Endothelial cell of umbilical vein (primary cell): ENCODE data around the gene ANO4. TPM values are rescaled to one million over a fixed set of nuclear protein-coding genes. Genes with fewer than 3 reads are reported as not detected.

Experiments
- BruUV-seq: library from RNA; stranded (reverse); fragments of 400-500 nt; replicated peaks from 2 replicates; lab custom pipeline; 2021; lab: Mats Ljungman, UMichigan
- CTCF ChIA-PET: fragments of 300-600, 350-600 bp; sonication (Branson Sonifier 250); formaldehyde crosslinking; loops from one replicate; lab custom pipeline; 2021; ENCODE audit warnings: antibody characterized with exemption, inconsistent platforms; lab: Charles Lee
- POLR2A ChIA-PET: fragments of 300-600, 350-600 bp; sonication (Branson Sonifier 250); formaldehyde crosslinking; loops from one replicate; lab custom pipeline; 2021; ENCODE audit warnings: antibody characterized with exemption, inconsistent platforms; lab: Charles Lee
- DNase-seq: peaks from one replicate; pipeline ENCODE4 v3.0.0-alpha.2; 2011; ENCODE audit warnings: low read depth, low spot score
- FAIRE-seq: peaks from 2 replicates; lab custom pipeline; 2011; peaks lifted over from hg19 to GRCh38; lab: Jason Lieb, UNC
- H2AFZ ChIP-seq: 2 replicates; pipeline ENCODE4 v1.6.0; 2012; ENCODE audit warnings: low read depth, low read length, control low read depth, inconsistent platforms
- H3K27ac ChIP-seq: 2 replicates; pipeline ENCODE4 v1.5.1; 2011; ENCODE audit warnings: low read depth, mild to moderate bottlenecking, control low read depth, low read length, moderate library complexity; ENCODE audit not compliant: insufficient read depth
- H3K27me3 ChIP-seq, 2 experiments: 2 replicates each; pipeline versions ENCODE4 v1.6.0 to v1.6.1; 2011; ENCODE audit warnings: low read length in 2 of 2, mixed read lengths in 1 of 2; ENCODE audit not compliant: control insufficient read depth in 2 of 2, insufficient read depth in 2 of 2
- H3K36me3 ChIP-seq, 2 experiments: 2 replicates in 1 of 2; 3 replicates in 1 of 2; pipeline ENCODE4 v1.5.1; 2011; ENCODE audit warnings: low read length in 2 of 2, mild to moderate bottlenecking in 1 of 2, moderate library complexity in 1 of 2; ENCODE audit not compliant: control insufficient read depth in 2 of 2, insufficient read depth in 2 of 2; ENCODE audit errors: extremely low read depth in 1 of 2
- H3K4me1 ChIP-seq: 3 replicates; pipeline ENCODE4 v1.5.1; 2011; ENCODE audit warnings: mild to moderate bottlenecking, low read length; ENCODE audit not compliant: control insufficient read depth, insufficient read depth; ENCODE audit errors: extremely low read depth
- H3K4me2 ChIP-seq: 2 replicates; pipeline ENCODE4 v1.6.1; 2011; ENCODE audit warnings: low read length, control low read depth, mixed read lengths; ENCODE audit not compliant: insufficient read depth
- H3K4me3 ChIP-seq, 3 experiments: fragments of 200-600 bp in 1 of 3; sonication (generic), shearing (Covaris generic) in 1 of 3; replicated peaks in 1 of 3; 2 replicates each; pipeline ENCODE4 v1.5.1; 2011 to 2016; ENCODE audit warnings: control low read depth in 3 of 3, low read length in 3 of 3, mild to moderate bottlenecking in 2 of 3, inconsistent platforms in 1 of 3, low read depth in 1 of 3, moderate library complexity in 1 of 3; ENCODE audit not compliant: insufficient read depth in 1 of 3
- H3K79me2 ChIP-seq: 2 replicates; pipeline ENCODE4 v1.6.0; 2012; ENCODE audit warnings: low read length, inconsistent platforms; ENCODE audit not compliant: control insufficient read depth, insufficient read depth
- H3K9ac ChIP-seq: replicated peaks from 2 replicates; pipeline ENCODE3; 2011; ENCODE audit warnings: low read length, control low read depth; ENCODE audit not compliant: insufficient read depth; ENCODE audit errors: extremely low read depth
- H3K9me1 ChIP-seq: replicated peaks from 3 replicates; pipeline ENCODE4 v1.6.0; 2011; ENCODE audit warnings: mild to moderate bottlenecking, low read length; ENCODE audit not compliant: control insufficient read depth, insufficient read depth; ENCODE audit errors: extremely low read depth
- H3K9me3 ChIP-seq: replicated peaks from 2 replicates; pipeline ENCODE4 v1.5.1; 2012; ENCODE audit warnings: low read length, inconsistent platforms; ENCODE audit not compliant: control insufficient read depth, insufficient read depth
- H4K20me1 ChIP-seq: replicated peaks from 2 replicates; pipeline ENCODE3; 2011; ENCODE audit warnings: mild to moderate bottlenecking, low read length; ENCODE audit not compliant: control insufficient read depth, insufficient read depth; ENCODE audit errors: extremely low read depth
- CTCF ChIP-seq, 2 donors: IDR thresholded peaks; 1 replicate in 1 of 2; 2 replicates in 1 of 2; pipeline ENCODE4 v1.5.1; 2011; ENCODE audit warnings: low read length in 2 of 2, mild to moderate bottlenecking in 2 of 2, moderate library complexity in 2 of 2, control low read depth in 1 of 2, inconsistent platforms in 1 of 2, low read depth in 1 of 2; ENCODE audit not compliant: insufficient read depth in 1 of 2; ENCODE audit errors: extremely low read depth in 1 of 2
- EZH2 ChIP-seq: IDR thresholded peaks from 2 replicates; pipeline ENCODE4 v1.6.1; 2012; ENCODE audit warnings: borderline replicate concordance, low read depth, mild to moderate bottlenecking, moderate library complexity, low read length, inconsistent platforms; ENCODE audit not compliant: severe bottlenecking
- FOS ChIP-seq: IDR thresholded peaks from 2 replicates; pipeline ENCODE4 v1.6.1; 2011; ENCODE audit warnings: mild to moderate bottlenecking, low read length, moderate library complexity, borderline replicate concordance; ENCODE audit not compliant: insufficient read depth
- GATA2 ChIP-seq: IDR thresholded peaks from 2 replicates; pipeline ENCODE4 v1.7.0; 2011; ENCODE audit warnings: low read depth, mild to moderate bottlenecking, moderate library complexity, mixed read lengths, low read length; ENCODE audit not compliant: insufficient read length, insufficient read depth
- JUN ChIP-seq: IDR thresholded peaks from 2 replicates; pipeline ENCODE4 v1.6.1; 2011; ENCODE audit warnings: borderline replicate concordance, low read depth; ENCODE audit not compliant: insufficient read length, insufficient read depth
- MAX ChIP-seq: IDR thresholded peaks from 2 replicates; pipeline ENCODE4 v1.6.1; 2011; ENCODE audit not compliant: insufficient read depth, insufficient read length
- MYC ChIP-seq: IDR thresholded peaks from one replicate; pipeline ENCODE4 v1.6.1; 2011; ENCODE audit warnings: mild to moderate bottlenecking, low read depth, low read length
- POLR2A ChIP-seq: IDR thresholded peaks from 2 replicates; pipeline ENCODE4 v1.6.1; 2012; ENCODE audit warnings: low read depth, mild to moderate bottlenecking, control low read depth, low read length
- POLR2AphosphoS5 ChIP-seq: IDR thresholded peaks from 2 replicates; pipeline ENCODE4 v1.6.1; 2012; ENCODE audit warnings: low read depth, mild to moderate bottlenecking, control low read depth, low read length, moderate library complexity; ENCODE audit not compliant: insufficient read depth
- dilution Hi-C: fragments of 300-500 bp; cut with MboI; formaldehyde crosslinking; loops from one replicate; pipeline ENCODE4 v1.15.0; 2019; ENCODE audit warnings: low sequenced_read_pairs; ENCODE audit not compliant: extremely low pct_ligation_motif_present
- intact Hi-C: fragments of 100-400 bp; cut with micrococcal nuclease; formaldehyde crosslinking; loops from one replicate; pipeline ENCODE4 v1.10.0; 2022
- polyA plus RNA-seq, 4 experiments: library from polyadenylated mRNA; depleted of rRNA in 3 of 4; stranded (reverse) in 3 of 4; unstranded in 1 of 4; fragments of >200 nt; gene quantifications; 2 replicates each; pipeline versions ENCODE4 v1.2.1 to v1.2.3, GENCODE V29; 2011 to 2012; ENCODE audit warnings: missing spikeins in 1 of 4
- total RNA-seq: library from RNA; stranded (reverse); gene quantifications from 2 replicates; pipeline ENCODE4 v1.2.3, GENCODE V29; 2021

Gene ANO4
- total and polyA plus RNA-seq, 2 donors (not counting 3 experiments of a cell fraction or from before 2014, with no cell fraction given), result 0.25 TPM; not detected in 1

GRCh38 chr12:100942984-100943749 is 148.6 kb downstream of the ANO4 start:
- CTCF ChIA-PET, result interaction anchor here (0.9 kb wide), 1 partner anchor 23 kb away, joined by 4 read pairs; no protein-coding TSS in a partner anchor

More at GRCh38 chr12:100942984-100943749, 148.6 kb downstream of the ANO4 start:
- POLR2A ChIA-PET, result no interaction called here
- no peaks in the 10 kb centered on the region for H3K27me3 ChIP-seq
- no peak overlapping the region for H2AFZ ChIP-seq
- H3K4me2 ChIP-seq, result no peak overlapping the region
- TF ChIP-seq MYC, result no peak
- TF ChIP-seq POLR2A, result no peak
- TF ChIP-seq MAX, result no peak
- TF ChIP-seq FOS, result no peak
- TF ChIP-seq EZH2, result no peak
- no peak for TF ChIP-seq CTCF (IDR thresholded peaks at IDR 0.05; ENCODE audit: extremely low read depth in 1 of 2, insufficient read depth in 1 of 2, low read depth in 1 of 2, low read length in 2 of 2)
- no peak for TF ChIP-seq POLR2AphosphoS5
- TF ChIP-seq GATA2, result no peak
- no peak for TF ChIP-seq JUN
- no peaks in the 10 kb centered on the region for H4K20me1 ChIP-seq
- BruUV-seq, result no TSS peak
- no peaks in the 10 kb centered on the region for H3K9me3 ChIP-seq
- FAIRE-seq (no peak), DNase-seq (no peak)
- H3K36me3 ChIP-seq, result no peaks in the 10 kb centered on the region
- no peak overlapping the region for H3K4me3 ChIP-seq
- dilution Hi-C loops, result no loop called here
- intact Hi-C loops, result no loop called here
- H3K9me1 ChIP-seq, result no peaks in the 10 kb centered on the region
- H3K4me1 ChIP-seq, result no peaks in the 10 kb centered on the region
- H3K79me2 ChIP-seq, result no peaks in the 10 kb centered on the region
- no peak overlapping the region for H3K9ac ChIP-seq
- H3K27ac ChIP-seq, result no peak overlapping the region
